LHCN-M2 (cell line): ENCODE measurements around the gene TALDO1. TPM values are rescaled to one million over a fixed set of nuclear protein-coding genes. Genes with fewer than 3 reads are reported as not detected.

Experiments
- total RNA-seq: library from RNA; depleted of rRNA; stranded (reverse); fragments of >200 nt; gene quantifications from 2 replicates; pipeline ENCODE4 v1.2.3, GENCODE V29; 2014; rRNA removed

Gene TALDO1
- total RNA-seq, 1 experiment from 2014 or later: 128 TPM

Other genes starting within 250 kb of the TALDO1 start
- gene RNH1, start 240.2 kb upstream of the TALDO1 start, total RNA-seq: 287 and 315 TPM in 2 replicates
- 58.1 and 70.7 TPM in 2 replicates for gene HRAS, start 211.9 kb upstream of the TALDO1 start, total RNA-seq
- 0.17 and 0.19 TPM in 2 replicates for gene LRRC56, start 209.9 kb upstream of the TALDO1 start, total RNA-seq
- 0.46 and 1.3 TPM in 2 replicates for gene LMNTD2, start 186.7 kb upstream of the TALDO1 start, total RNA-seq
- 6.2 and 8.8 TPM in 2 replicates for gene RASSF7, start 186.5 kb upstream of the TALDO1 start, total RNA-seq
- 35.6 and 36.2 TPM in 2 replicates for gene PHRF1, start 171.0 kb upstream of the TALDO1 start, total RNA-seq
- 10.7 and 12.5 TPM in 2 replicates for gene IRF7, start 131.5 kb upstream of the TALDO1 start, total RNA-seq
- not detected in 2 replicates for gene CDHR5, start 122.5 kb upstream of the TALDO1 start, total RNA-seq
- not detected in 2 replicates for gene SCT, start 120.3 kb upstream of the TALDO1 start, total RNA-seq
- gene DRD4, start 110.2 kb upstream of the TALDO1 start, total RNA-seq: not detected in 2 replicates
- 30.2 and 39.4 TPM in 2 replicates for gene DEAF1, start 52.2 kb upstream of the TALDO1 start, total RNA-seq
- gene TMEM80, start 51.6 kb upstream of the TALDO1 start, total RNA-seq: 26.2 and 30.3 TPM in 2 replicates
- gene EPS8L2, start 41.2 kb upstream of the TALDO1 start, total RNA-seq: 10.9 and 16.9 TPM in 2 replicates
- gene GATD1, start 30.0 kb downstream of the TALDO1 start, total RNA-seq: 41.7 and 44.9 TPM in 2 replicates
- 2.4 and 3.5 TPM in 2 replicates for gene CEND1, start 42.6 kb downstream of the TALDO1 start, total RNA-seq
- 18.5 and 19.9 TPM in 2 replicates for gene SLC25A22, start 50.8 kb downstream of the TALDO1 start, total RNA-seq
- 13.0 and 15.3 TPM in 2 replicates for gene PIDD1, start 57.8 kb downstream of the TALDO1 start, total RNA-seq
- 416 and 495 TPM in 2 replicates for gene RPLP2, start 62.5 kb downstream of the TALDO1 start, total RNA-seq
- gene PNPLA2, start 71.5 kb downstream of the TALDO1 start, total RNA-seq: 43.7 and 45.4 TPM in 2 replicates
- gene CRACR2B, start 80.5 kb downstream of the TALDO1 start, total RNA-seq: 0.40 and 1.3 TPM in 2 replicates
- 840 and 1,028 TPM in 2 replicates for gene CD151, start 85.5 kb downstream of the TALDO1 start, total RNA-seq
- 91.8 and 146 TPM in 2 replicates for gene POLR2L, start 95.1 kb downstream of the TALDO1 start, total RNA-seq
- 199 and 210 TPM in 2 replicates for gene TSPAN4, start 95.4 kb downstream of the TALDO1 start, total RNA-seq
- gene CHID1, start 163.3 kb downstream of the TALDO1 start, total RNA-seq: 52.2 and 58.5 TPM in 2 replicates
- 39.0 and 40.3 TPM in 2 replicates for gene AP2A2, start 178.4 kb downstream of the TALDO1 start, total RNA-seq